ENCODE measurements around the gene CST9. TPM values are rescaled to one million over a fixed set of nuclear protein-coding genes. Genes with fewer than 3 reads are reported as not detected.
"Not testable (repeated sequence)": the region's sequence is repeated elsewhere in the genome, so short reads cannot be mapped to it uniquely, and the experiment has no call there.

The CST9 gene
- total RNA-seq, 1 experiment from 2014 or later = not detected

GRCh38 chr20:23636182-23636907 is 30.6 kb upstream of the CST9 start:
- no peaks in the 10 kb centered on the region for H3K27me3 ChIP-seq (ENCODE audit: insufficient read depth, low read length)
- H3K14ac ChIP-seq (ENCODE audit: insufficient read depth, low read length) = no peak overlapping the region
- H3K18ac ChIP-seq (ENCODE audit: insufficient read length, low read depth, low read length) = no peak overlapping the region
- H2BK120ac ChIP-seq (ENCODE audit: low read depth, low read length, poor library complexity, severe bottlenecking) = no peak overlapping the region
- no peak overlapping the region for H3K27ac ChIP-seq (ENCODE audit: insufficient read length, low read depth, low read length)
- no peak overlapping the region for H4K5ac ChIP-seq (ENCODE audit: insufficient read length, low read depth, low read length)
- H2AK5ac ChIP-seq (ENCODE audit: insufficient read length, low read length) = no peak overlapping the region
- DNase-seq = no peak
- peaks cover 0 to 12% (median 2%) of the 10 kb centered on the region in 3 experiments; a peak in 5 of 7 replicates for H3K36me3 Mint-ChIP-seq (ENCODE audit: insufficient read depth in 1 of 3, low read depth in 3 of 3)
- peaks cover 6% of the 10 kb centered on the region for H3K23me2 ChIP-seq (ENCODE audit: insufficient read length, low read depth, low read length, poor library complexity, severe bottlenecking)
- no peak overlapping the region for H3K9ac ChIP-seq (ENCODE audit: extremely low read depth, insufficient read length, low read length)
- no peak overlapping the region for H2AFZ ChIP-seq (ENCODE audit: low read length)
- H3T11ph ChIP-seq (ENCODE audit: low read length) = no peak overlapping the region
- no peak overlapping the region for H4K91ac ChIP-seq (ENCODE audit: insufficient read length, low read depth, low read length)
- peak overlapping the region; percentile 81 to 84 for H3K4me3 Mint-ChIP-seq
- no CpG with 5 or more reads among the region's 19 CpGs for WGBS (ENCODE audit: extremely low coverage, insufficient read length, low lambda C conversion rate)
- peaks cover 20 to 30% of the 10 kb centered on the region in 2 experiments for H3K4me1 Mint-ChIP-seq
- no peaks in the 10 kb centered on the region for H3K79me2 ChIP-seq (ENCODE audit: insufficient read depth, low read length)
- no peak overlapping the region for H3K56ac ChIP-seq (ENCODE audit: insufficient read length, low read depth, low read length)
- no peak overlapping the region for H3K23ac ChIP-seq (ENCODE audit: insufficient read length, low read depth, low read length)
- no peak overlapping the region for H2BK12ac ChIP-seq (ENCODE audit: insufficient read length, low read depth, low read length)
- no peaks in the 10 kb centered on the region for H3K9me3 ChIP-seq (ENCODE audit: control insufficient read depth, low read depth, low read length)
- H2BK20ac ChIP-seq (ENCODE audit: low read depth, low read length, poor library complexity, severe bottlenecking) = no peak overlapping the region
- H4K8ac ChIP-seq (replicated peaks; ENCODE audit: insufficient read length, low read depth, low read length) = no peak overlapping the region
- no peaks in the 10 kb centered on the region for H4K20me1 ChIP-seq (ENCODE audit: control insufficient read depth, insufficient read depth, insufficient read length)
- H3K4me2 ChIP-seq (ENCODE audit: insufficient read depth, insufficient read length, low read length) = peak overlapping the region; percentile 63
- H3K4ac ChIP-seq (ENCODE audit: low read depth, low read length) = no peak overlapping the region
- H3K4me1 ChIP-seq (ENCODE audit: insufficient read depth, low read length) = peaks cover 6% of the 10 kb centered on the region; the same call in 1 of the 2 replicates
- no peaks in the 10 kb centered on the region for H3K79me1 ChIP-seq (ENCODE audit: insufficient read depth, low read depth, low read length, poor library complexity, severe bottlenecking)
- H3K27me3 Mint-ChIP-seq (ENCODE audit: low read depth) = peaks cover 14% of the 10 kb centered on the region
- no peaks in the 10 kb centered on the region; a peak in 1 of 5 replicates for H3K9me3 Mint-ChIP-seq
- no peak overlapping the region for H3K27ac Mint-ChIP-seq
- TF ChIP-seq CTCF (conservative IDR thresholded peaks at IDR 0.05) = no peak
- H2BK5ac ChIP-seq (ENCODE audit: insufficient read length, low read length) = no peak overlapping the region
- H2BK15ac ChIP-seq (ENCODE audit: low read depth, low read length) = no peak overlapping the region

GRCh38 chr20:23635768-23636090 is 30.0 kb upstream of the CST9 start:
- H3K4me1 ChIP-seq (ENCODE audit: insufficient read depth, low read length); H3K79me2 ChIP-seq (ENCODE audit: insufficient read depth, low read length); H2BK5ac ChIP-seq (ENCODE audit: insufficient read length, low read length); H4K91ac ChIP-seq (ENCODE audit: insufficient read length, low read depth, low read length); H2BK12ac ChIP-seq (ENCODE audit: insufficient read length, low read depth, low read length); H3K27ac ChIP-seq (ENCODE audit: insufficient read length, low read depth, low read length); H2BK15ac ChIP-seq (ENCODE audit: low read depth, low read length); H3K14ac ChIP-seq (ENCODE audit: insufficient read depth, low read length); H3K9ac ChIP-seq (ENCODE audit: extremely low read depth, insufficient read length, low read length); H2BK120ac ChIP-seq (ENCODE audit: low read depth, low read length, poor library complexity, severe bottlenecking); H4K5ac ChIP-seq (ENCODE audit: insufficient read length, low read depth, low read length); H3K23me2 ChIP-seq (ENCODE audit: insufficient read length, low read depth, low read length, poor library complexity, severe bottlenecking); H3T11ph ChIP-seq (ENCODE audit: low read length); H4K20me1 ChIP-seq (ENCODE audit: control insufficient read depth, insufficient read depth, insufficient read length); DNase-seq; H3K9me3 ChIP-seq (ENCODE audit: control insufficient read depth, low read depth, low read length); H2AK5ac ChIP-seq (ENCODE audit: insufficient read length, low read length); H3K4ac ChIP-seq (ENCODE audit: low read depth, low read length); H3K23ac ChIP-seq (ENCODE audit: insufficient read length, low read depth, low read length); H3K18ac ChIP-seq (ENCODE audit: insufficient read length, low read depth, low read length); H3K4me2 ChIP-seq (ENCODE audit: insufficient read depth, insufficient read length, low read length); H2BK20ac ChIP-seq (ENCODE audit: low read depth, low read length, poor library complexity, severe bottlenecking); H3K56ac ChIP-seq (ENCODE audit: insufficient read length, low read depth, low read length); H3K79me1 ChIP-seq (ENCODE audit: insufficient read depth, low read depth, low read length, poor library complexity, severe bottlenecking); H2AFZ ChIP-seq (ENCODE audit: low read length); H3K9me3 Mint-ChIP-seq; H3K27ac Mint-ChIP-seq; H3K27me3 ChIP-seq (ENCODE audit: insufficient read depth, low read length); H4K8ac ChIP-seq (replicated peaks; ENCODE audit: insufficient read length, low read depth, low read length): not testable (repeated sequence)
- peaks cover 13% of the 10 kb centered on the region for H3K27me3 Mint-ChIP-seq (ENCODE audit: low read depth)
- H3K4me1 Mint-ChIP-seq = peaks cover 16 to 26% of the 10 kb centered on the region in 2 experiments
- H3K36me3 Mint-ChIP-seq (ENCODE audit: insufficient read depth in 1 of 3, low read depth in 3 of 3) = peaks cover 0 to 12% (median 2%) of the 10 kb centered on the region in 3 experiments; a peak in 5 of 7 replicates
- 0 out of 5 replicates have a peak overlapping the region, but pooled peaks of 1 of the 2 experiments have one; percentile 29 for H3K4me3 Mint-ChIP-seq
- WGBS (ENCODE audit: extremely low coverage, insufficient read length, low lambda C conversion rate) = no CpG with 5 or more reads among the region's 2 CpGs
